ENCODE data around the gene KY. TPM values are rescaled to one million over a fixed set of nuclear protein-coding genes. Genes with fewer than 3 reads are reported as not detected.

Gene KY
- total and polyA plus RNA-seq, 9 donors, result 0.34 to 5.2 (median 0.87) TPM

- DNase-seq, result no peak
- no peaks in the 10 kb centered on the region for H3K36me3 ChIP-seq
- no peaks in the 10 kb centered on the region for H3K27me3 ChIP-seq
- 72 to 78% (median 75%) methylated on average over 4 of the region's 4 CpGs for WGBS, 3 donors
- H3K4me1 ChIP-seq (ENCODE audit: insufficient read depth), result no peaks in the 10 kb centered on the region
- TF ChIP-seq EP300 (IDR thresholded peaks at IDR 0.05), result no peak
- no peak for TF ChIP-seq CTCF (IDR thresholded peaks at IDR 0.05)
- no peak overlapping the region for H3K4me3 ChIP-seq
- H3K9me3 ChIP-seq, result no peaks in the 10 kb centered on the region
- intact Hi-C loops (cut with DNase I), result no loop called here
- no peak overlapping the region for H3K27ac ChIP-seq
These were observed 42.4 kb upstream of the KY start for GRCh38 chr3:134693226-134693625.

- no peak for DNase-seq
- H3K4me1 ChIP-seq (ENCODE audit: insufficient read depth), result no peaks in the 10 kb centered on the region
- H3K9me3 ChIP-seq, result no peaks in the 10 kb centered on the region
- no peak overlapping the region for H3K27ac ChIP-seq
- WGBS, 3 donors, result 41 to 54% (median 52%) methylated on average over 1 of the region's 1 CpG
- H3K4me3 ChIP-seq, result no peak overlapping the region
- no peaks in the 10 kb centered on the region for H3K36me3 ChIP-seq
- H3K27me3 ChIP-seq, result no peaks in the 10 kb centered on the region
- TF ChIP-seq POLR2A (IDR thresholded peaks at IDR 0.05) (no peak), CTCF (IDR thresholded peaks at IDR 0.05) (no peak), EP300 (IDR thresholded peaks at IDR 0.05) (no peak)
- intact Hi-C loops (cut with DNase I), result no loop called here
These were observed 39.4 kb upstream of the KY start for GRCh38 chr3:134690226-134690625.

GRCh38 chr3:134687642-134688041 lies 36.8 kb upstream of the KY start:
- no peaks in the 10 kb centered on the region for H3K36me3 ChIP-seq
- no peak overlapping the region for H3K27ac ChIP-seq
- H3K27me3 ChIP-seq, result no peaks in the 10 kb centered on the region
- H3K4me3 ChIP-seq, result no peak overlapping the region
- intact Hi-C loops (cut with DNase I), result no loop called here
- H3K4me1 ChIP-seq (ENCODE audit: insufficient read depth), result no peaks in the 10 kb centered on the region
- WGBS, 3 donors, result 63 to 90% (median 88%) methylated on average over 2 of the region's 2 CpGs
- DNase-seq, result no peak
- no peak for TF ChIP-seq EP300 (IDR thresholded peaks at IDR 0.05)
- TF ChIP-seq CTCF (IDR thresholded peaks at IDR 0.05), result no peak
- no peak for TF ChIP-seq POLR2A (IDR thresholded peaks at IDR 0.05)
- H3K9me3 ChIP-seq, result no peaks in the 10 kb centered on the region

GRCh38 chr3:134685929-134686802 lies 35.3 kb upstream of the KY start:
- H3K27ac ChIP-seq, result no peak overlapping the region
- no peaks in the 10 kb centered on the region for H3K27me3 ChIP-seq
- H3K4me3 ChIP-seq, result no peak overlapping the region
- intact Hi-C loops (cut with DNase I), result no loop called here
- TF ChIP-seq POLR2A (IDR thresholded peaks at IDR 0.05), result no peak
- no peak for TF ChIP-seq EP300 (IDR thresholded peaks at IDR 0.05)
- TF ChIP-seq CTCF (IDR thresholded peaks at IDR 0.05), result no peak
- no peak for DNase-seq
- no peaks in the 10 kb centered on the region for H3K4me1 ChIP-seq (ENCODE audit: insufficient read depth)
- H3K36me3 ChIP-seq, result no peaks in the 10 kb centered on the region
- no peaks in the 10 kb centered on the region for H3K9me3 ChIP-seq
- 65 to 74% (median 69%) methylated on average over 7 of the region's 7 CpGs for WGBS, 3 donors
